Prostate gland (tissue), 2 donors: Measurements from ENCODE around the gene RNF26. TPM values are rescaled to one million over a fixed set of nuclear protein-coding genes. Genes with fewer than 3 reads are reported as not detected.

Experiments
- DNase-seq: peaks from one replicate; pipeline ENCODE4 v3.0.0-alpha.2; 2019; ENCODE audit warnings: low spot score
- H3K27ac ChIP-seq, 2 donors: fragments of 200-600 bp; sonication (generic); 2 replicates each; pipeline ENCODE4 v1.5.1; 2017 to 2019
- H3K27me3 ChIP-seq: fragments of 200-600 bp; sonication (generic); replicated peaks from 2 replicates; pipeline ENCODE4 v1.5.1; 2019; ENCODE audit not compliant: insufficient read depth
- H3K36me3 ChIP-seq, 2 donors: fragments of 200-600 bp; sonication (generic); 1 replicate in 1 of 2; 2 replicates in 1 of 2; pipeline versions ENCODE4 v1.5.1 to v1.8.1; 2017 to 2019
- H3K4me1 ChIP-seq: fragments of 200-600 bp; sonication (generic); replicated peaks from 2 replicates; pipeline ENCODE4 v1.5.1; 2019
- H3K4me3 ChIP-seq, 2 donors: fragments of 200-600 bp; sonication (generic); 2 replicates each; pipeline ENCODE4 v1.5.1; 2017 to 2019
- H3K9me3 ChIP-seq: fragments of 200-600 bp; sonication (generic); 2 replicates; pipeline ENCODE4 v1.5.1; 2017
- POLR2A ChIP-seq: fragments of 450-650 bp; IDR thresholded peaks from one replicate; pipeline ENCODE4 v1.6.1; 2016; ENCODE audit warnings: antibody characterized with exemption, mild to moderate bottlenecking
- POLR2AphosphoS5 ChIP-seq: sonication (generic); formaldehyde crosslinking; IDR thresholded peaks from one replicate; pipeline ENCODE4 v1.6.1; 2017; ENCODE audit warnings: antibody characterized with exemption
- WGBS: methylation state at CpG from one replicate; pipeline ENCODE4 v1.1.5; 2018; 5-methylcytosine and 5-hydroxymethylcytosine counted together
- intact Hi-C: fragments of 100-400 bp; cut with DNase I; formaldehyde crosslinking; loops from one replicate; pipeline ENCODE4 v1.14.2; 2022
- total RNA-seq, 2 donors: library from RNA; depleted of rRNA; stranded (reverse); fragments of >200 nt; gene quantifications; one replicate each; pipeline ENCODE4 v1.1.0, GENCODE V29; 2016
- TF ChIP-seq, protein P1 (sequence below), 4 experiments: fragments of 200-600 bp in 2 of 4; fragments of 450-650 bp in 2 of 4; sonication (generic) in 2 of 4; IDR thresholded peaks; 1 replicate in 3 of 4; 2 replicates in 1 of 4; pipeline ENCODE4 v1.5.1; 2016 to 2019; ENCODE audit warnings: antibody characterized with exemption in 4 of 4, mild to moderate bottlenecking in 2 of 4, moderate library complexity in 2 of 4

Gene RNF26
- total RNA-seq, 2 donors from 2014 or later = 17.6 to 34.2 TPM

DNA sequence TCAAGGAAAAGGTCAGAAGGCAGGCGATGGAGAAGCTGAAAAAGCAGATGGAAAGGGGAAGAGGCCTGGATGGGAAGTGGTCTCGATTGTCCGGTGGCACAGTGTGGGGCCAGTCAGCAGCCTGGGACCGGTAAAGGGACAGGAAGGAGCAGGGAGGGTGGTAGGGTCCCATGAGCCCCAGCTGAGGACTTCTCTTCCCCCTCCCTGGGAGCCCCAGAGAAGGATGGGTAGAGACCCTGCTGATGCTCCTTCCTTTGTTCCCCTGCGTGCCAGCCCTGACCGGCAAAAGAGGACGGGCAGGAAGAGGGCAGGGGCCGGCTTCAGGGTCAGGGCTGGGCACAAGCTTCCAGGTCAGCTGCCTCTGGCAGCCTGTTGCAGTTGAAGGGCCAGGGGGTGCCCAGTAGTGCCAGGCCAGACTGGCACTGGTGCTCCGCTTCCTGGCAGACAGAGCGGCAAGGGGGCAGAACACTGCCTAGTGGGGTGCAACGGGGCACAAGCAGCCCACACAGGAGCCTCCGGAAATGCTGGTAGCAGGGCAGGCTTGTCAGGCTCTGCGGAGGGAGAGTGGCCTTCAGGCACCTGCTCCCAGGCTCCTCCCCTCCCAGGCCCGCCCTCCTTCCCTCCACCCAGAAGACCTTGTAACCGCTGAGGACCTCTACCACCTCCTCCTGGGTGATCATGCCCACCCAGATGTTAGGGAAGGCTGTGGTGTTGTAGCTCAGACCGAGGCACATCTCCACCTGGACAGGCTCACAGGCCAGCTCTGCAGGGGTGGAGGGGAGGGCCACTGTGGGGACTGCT, 7.1 kb downstream of the RNF26 start:
- no peak for DNase-seq
- Histone ChIP-seq H3K27ac (peak overlapping the region; percentile 69 to 78), H3K4me3 (no peak overlapping the region), H3K27me3 (no peaks in the 10 kb centered on the region), H3K9me3 (no peaks in the 10 kb centered on the region), H3K36me3 (no peaks in the 10 kb centered on the region), H3K4me1 (peaks cover 9% of the 10 kb centered on the region)
- 68% methylated on average over 13 of the region's 16 CpGs for WGBS
- intact Hi-C loops = no loop called here
- TF ChIP-seq POLR2AphosphoS5 (no peak), POLR2A (no peak)
- TF ChIP-seq, protein P1, sequence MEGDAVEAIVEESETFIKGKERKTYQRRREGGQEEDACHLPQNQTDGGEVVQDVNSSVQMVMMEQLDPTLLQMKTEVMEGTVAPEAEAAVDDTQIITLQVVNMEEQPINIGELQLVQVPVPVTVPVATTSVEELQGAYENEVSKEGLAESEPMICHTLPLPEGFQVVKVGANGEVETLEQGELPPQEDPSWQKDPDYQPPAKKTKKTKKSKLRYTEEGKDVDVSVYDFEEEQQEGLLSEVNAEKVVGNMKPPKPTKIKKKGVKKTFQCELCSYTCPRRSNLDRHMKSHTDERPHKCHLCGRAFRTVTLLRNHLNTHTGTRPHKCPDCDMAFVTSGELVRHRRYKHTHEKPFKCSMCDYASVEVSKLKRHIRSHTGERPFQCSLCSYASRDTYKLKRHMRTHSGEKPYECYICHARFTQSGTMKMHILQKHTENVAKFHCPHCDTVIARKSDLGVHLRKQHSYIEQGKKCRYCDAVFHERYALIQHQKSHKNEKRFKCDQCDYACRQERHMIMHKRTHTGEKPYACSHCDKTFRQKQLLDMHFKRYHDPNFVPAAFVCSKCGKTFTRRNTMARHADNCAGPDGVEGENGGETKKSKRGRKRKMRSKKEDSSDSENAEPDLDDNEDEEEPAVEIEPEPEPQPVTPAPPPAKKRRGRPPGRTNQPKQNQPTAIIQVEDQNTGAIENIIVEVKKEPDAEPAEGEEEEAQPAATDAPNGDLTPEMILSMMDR (IDR thresholded peaks at IDR 0.05) = no peak

DNA sequence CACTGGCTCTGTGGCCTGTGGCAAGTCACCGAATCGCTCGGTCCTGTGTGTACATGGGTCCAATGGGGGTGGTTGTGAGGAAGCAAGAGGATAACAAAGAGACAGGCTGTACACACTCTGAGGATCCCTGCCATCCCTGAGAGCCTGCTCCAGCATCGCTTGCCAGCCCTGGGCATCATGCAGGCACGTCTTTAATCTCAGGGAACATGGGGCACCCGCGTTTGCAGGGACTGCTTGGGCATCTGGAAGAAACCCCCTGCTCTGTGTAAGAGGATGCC, 7.6 kb downstream of the RNF26 start:
- no peak for TF ChIP-seq POLR2A
- TF ChIP-seq POLR2AphosphoS5 = no peak
- TF ChIP-seq, protein P1 (IDR thresholded peaks at IDR 0.05) = no peak
- Histone ChIP-seq H3K27me3 (no peaks in the 10 kb centered on the region), H3K27ac (no peak overlapping the region), H3K36me3 (no peaks in the 10 kb centered on the region), H3K4me1 (peaks cover 9% of the 10 kb centered on the region), H3K4me3 (no peak overlapping the region), H3K9me3 (no peaks in the 10 kb centered on the region)
- intact Hi-C loops = no loop called here
- no peak for DNase-seq
- WGBS = 79% methylated on average over 7 of the region's 7 CpGs

DNA sequence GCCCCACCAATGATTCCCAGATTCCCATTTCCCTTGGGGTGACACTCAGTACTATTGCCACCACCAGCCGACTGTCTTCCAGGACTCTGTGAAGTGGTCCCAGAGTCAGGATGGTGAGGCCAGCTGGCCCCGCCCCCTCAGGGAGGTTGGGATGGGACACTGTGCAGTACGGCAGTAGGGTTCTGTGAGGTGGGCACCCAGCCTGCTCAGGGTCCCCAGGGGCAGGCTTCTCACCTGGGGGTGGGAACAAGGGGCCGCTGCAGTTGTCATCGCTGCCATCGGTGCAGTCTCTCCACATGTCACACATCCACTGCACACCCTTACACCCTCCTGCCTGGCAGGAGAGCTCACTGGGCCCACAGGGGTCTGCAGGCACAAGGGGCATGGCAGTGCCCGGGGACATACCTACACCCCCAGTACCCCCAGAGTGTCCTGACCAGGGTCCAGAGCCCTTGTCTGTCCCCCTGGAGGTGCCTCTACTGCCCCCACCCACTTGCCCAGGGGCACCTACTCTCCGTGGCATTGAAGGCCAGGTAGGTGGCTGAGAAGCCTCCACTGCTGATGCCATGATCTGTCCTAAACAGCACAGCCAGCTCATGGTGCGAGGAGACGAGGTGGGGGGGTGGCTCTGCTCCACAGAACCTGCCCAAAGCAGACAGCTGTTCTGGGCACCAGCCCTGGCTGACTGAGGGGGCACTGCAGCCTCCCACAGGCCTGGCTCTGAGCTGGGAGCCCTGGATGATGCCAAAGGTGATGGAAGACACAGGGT, 8.2 kb downstream of the RNF26 start:
- no peak for DNase-seq
- H3K27me3 ChIP-seq = no peaks in the 10 kb centered on the region
- intact Hi-C loops = no loop called here
- TF ChIP-seq, protein P1 (IDR thresholded peaks at IDR 0.05) = no peak
- TF ChIP-seq POLR2AphosphoS5 (no peak), POLR2A (no peak)
- no peaks in the 10 kb centered on the region for H3K36me3 ChIP-seq
- H3K9me3 ChIP-seq = no peaks in the 10 kb centered on the region
- H3K4me3 ChIP-seq = no peak overlapping the region
- H3K4me1 ChIP-seq = peaks cover 9% of the 10 kb centered on the region
- H3K27ac ChIP-seq = no peak overlapping the region
- 95% methylated on average over 6 of the region's 10 CpGs for WGBS

DNA sequence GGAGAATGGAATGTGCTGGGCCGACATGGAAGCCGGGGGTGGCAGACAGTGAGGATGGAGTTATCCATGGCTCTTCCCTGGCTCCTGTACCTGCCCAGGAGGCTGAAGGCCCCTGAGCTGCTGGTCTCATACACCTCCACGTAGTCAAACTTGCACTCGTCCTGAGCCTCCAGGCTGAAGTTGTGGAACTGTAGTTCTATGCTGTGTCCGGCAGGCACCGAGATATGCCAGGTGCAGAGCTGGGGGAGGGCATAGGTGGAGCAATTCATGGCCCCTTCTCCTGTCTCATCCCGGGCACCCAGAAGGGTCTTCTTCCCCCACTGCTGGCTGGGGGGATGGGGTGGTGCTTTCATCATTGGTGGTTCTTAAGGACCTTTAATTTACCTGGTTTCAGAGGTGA, 9.4 kb downstream of the RNF26 start:
- intact Hi-C loops = no loop called here
- Histone ChIP-seq H3K9me3 (no peaks in the 10 kb centered on the region), H3K4me3 (no peak overlapping the region), H3K27ac (no peak overlapping the region), H3K4me1 (peaks cover 9% of the 10 kb centered on the region), H3K36me3 (no peaks in the 10 kb centered on the region), H3K27me3 (no peaks in the 10 kb centered on the region)
- 89% methylated on average over 7 of the region's 7 CpGs for WGBS
- TF ChIP-seq POLR2A (no peak), POLR2AphosphoS5 (no peak)
- TF ChIP-seq, protein P1 (IDR thresholded peaks at IDR 0.05) = no peak
- DNase-seq = no peak
